KMS-11 (cell line): ENCODE measurements around the gene TOMM70.
"Not testable (repeated sequence)": the region's sequence is repeated elsewhere in the genome, so short reads cannot be mapped to it uniquely, and the experiment has no call there.

Source experiments
- H2AFZ ChIP-seq: fragments of 200-600 bp; sonication (generic); 2 replicates; pipeline ENCODE4 v1.6.1; 2016; ENCODE audit warnings: antibody characterized with exemption, mixed run types, low read depth
- H3K27ac ChIP-seq: fragments of 200-600 bp; sonication (generic); 2 replicates; pipeline ENCODE4 v1.6.1; 2016; ENCODE audit warnings: mild to moderate bottlenecking, mixed run types
- H3K27me3 ChIP-seq: fragments of 200-600 bp; sonication (generic); 2 replicates; pipeline ENCODE4 v1.6.1; 2017; ENCODE audit warnings: mild to moderate bottlenecking, low read depth, mixed run types, moderate library complexity; ENCODE audit not compliant: insufficient read depth
- H3K36me3 ChIP-seq: fragments of 200-600 bp; sonication (generic); 2 replicates; pipeline ENCODE4 v1.6.1; 2017; ENCODE audit warnings: mild to moderate bottlenecking, mixed run types; ENCODE audit not compliant: insufficient read depth
- H3K4me1 ChIP-seq: fragments of 200-600 bp; sonication (generic); 2 replicates; pipeline ENCODE4 v1.6.1; 2016; ENCODE audit warnings: mild to moderate bottlenecking, low read depth, mixed run types; ENCODE audit not compliant: poor library complexity, severe bottlenecking
- H3K4me2 ChIP-seq: fragments of 200-600 bp; sonication (generic); 2 replicates; pipeline ENCODE4 v1.7.0; 2016; ENCODE audit warnings: mild to moderate bottlenecking, mixed run types
- H3K4me3 ChIP-seq: fragments of 200-600 bp; sonication (generic); IDR thresholded peaks from 2 replicates; pipeline ENCODE4 v1.6.1; 2017; ENCODE audit warnings: low read depth, low read length, mixed read lengths; ENCODE audit not compliant: insufficient read depth
- H3K79me2 ChIP-seq: fragments of 200-600 bp; sonication (generic); 2 replicates; pipeline ENCODE4 v1.6.1; 2016; ENCODE audit warnings: low read depth, mixed run types; ENCODE audit not compliant: insufficient read depth
- H3K9ac ChIP-seq: fragments of 200-600 bp; sonication (generic); 2 replicates; pipeline ENCODE4 v1.6.1; 2016; ENCODE audit warnings: mild to moderate bottlenecking, mixed run types
- H4K20me1 ChIP-seq: fragments of 200-600 bp; sonication (generic); 2 replicates; pipeline ENCODE4 v1.6.1; 2016; ENCODE audit warnings: mild to moderate bottlenecking, mixed run types; ENCODE audit not compliant: insufficient read depth
- TF ChIP-seq, protein P1 (sequence below): fragments of 200-600 bp; sonication (generic); conservative IDR thresholded peaks from 2 replicates; pipeline ENCODE4 v1.6.1; 2017; ENCODE audit warnings: low read depth, mild to moderate bottlenecking, antibody characterized with exemption, low read length, moderate library complexity, mixed read lengths

Gene TOMM70

DNA sequence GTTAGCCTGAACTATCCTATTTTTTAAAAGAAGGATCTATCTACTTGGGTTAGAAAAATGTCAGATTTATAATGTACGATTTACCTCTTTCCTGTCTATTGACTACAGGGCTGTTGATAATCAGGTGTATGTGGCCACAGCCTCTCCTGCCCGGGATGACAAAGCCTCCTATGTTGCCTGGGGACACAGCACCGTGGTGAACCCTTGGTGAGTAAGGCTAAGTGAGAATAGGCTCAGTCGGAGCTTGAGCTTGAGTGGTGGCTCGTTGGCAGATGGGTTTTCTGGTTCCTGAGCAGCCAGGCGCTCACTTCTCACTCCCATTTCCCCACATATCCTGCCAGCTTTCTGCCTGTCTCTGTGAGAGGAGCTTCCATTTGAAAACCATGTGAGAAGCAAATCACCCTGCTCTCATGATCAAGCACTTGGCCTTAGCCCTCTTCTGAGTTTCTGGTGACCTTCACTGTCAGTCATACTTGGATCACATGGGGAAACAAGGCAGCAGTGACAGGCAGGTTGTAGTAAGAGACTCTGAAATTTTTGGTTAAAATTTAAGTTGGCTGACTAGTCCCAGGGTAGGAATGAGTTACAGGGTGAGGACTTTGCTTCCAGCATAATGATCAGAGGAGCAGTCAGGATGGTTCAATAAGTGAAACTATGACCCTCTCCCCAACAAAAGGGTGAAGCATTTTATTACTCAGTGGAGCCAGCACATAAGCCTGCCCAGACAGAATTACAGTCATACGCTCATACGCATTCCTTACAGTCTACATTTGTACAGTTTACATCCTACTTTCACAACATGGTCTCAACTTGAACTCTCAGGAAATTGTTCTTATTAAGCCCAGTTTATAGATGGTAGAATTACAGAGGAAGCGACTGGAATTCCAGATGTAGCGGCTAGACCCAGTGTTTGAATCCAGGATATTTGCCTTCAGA, 48.3 kb downstream of the TOMM70 start:
- H3K27ac ChIP-seq, result no peak overlapping the region
- H3K4me2 ChIP-seq, result no peak overlapping the region
- H3K36me3 ChIP-seq, result no peaks in the 10 kb centered on the region; the same call in 1 of the 2 replicates
- H2AFZ ChIP-seq, result no peak overlapping the region
- no peaks in the 10 kb centered on the region for H4K20me1 ChIP-seq
- H3K4me1 ChIP-seq, result peaks cover 6% of the 10 kb centered on the region
- H3K27me3 ChIP-seq, result no peaks in the 10 kb centered on the region
- no peak overlapping the region for H3K9ac ChIP-seq
- no peaks in the 10 kb centered on the region for H3K79me2 ChIP-seq
- H3K4me3 ChIP-seq, result no peak overlapping the region
- TF ChIP-seq, protein P1, sequence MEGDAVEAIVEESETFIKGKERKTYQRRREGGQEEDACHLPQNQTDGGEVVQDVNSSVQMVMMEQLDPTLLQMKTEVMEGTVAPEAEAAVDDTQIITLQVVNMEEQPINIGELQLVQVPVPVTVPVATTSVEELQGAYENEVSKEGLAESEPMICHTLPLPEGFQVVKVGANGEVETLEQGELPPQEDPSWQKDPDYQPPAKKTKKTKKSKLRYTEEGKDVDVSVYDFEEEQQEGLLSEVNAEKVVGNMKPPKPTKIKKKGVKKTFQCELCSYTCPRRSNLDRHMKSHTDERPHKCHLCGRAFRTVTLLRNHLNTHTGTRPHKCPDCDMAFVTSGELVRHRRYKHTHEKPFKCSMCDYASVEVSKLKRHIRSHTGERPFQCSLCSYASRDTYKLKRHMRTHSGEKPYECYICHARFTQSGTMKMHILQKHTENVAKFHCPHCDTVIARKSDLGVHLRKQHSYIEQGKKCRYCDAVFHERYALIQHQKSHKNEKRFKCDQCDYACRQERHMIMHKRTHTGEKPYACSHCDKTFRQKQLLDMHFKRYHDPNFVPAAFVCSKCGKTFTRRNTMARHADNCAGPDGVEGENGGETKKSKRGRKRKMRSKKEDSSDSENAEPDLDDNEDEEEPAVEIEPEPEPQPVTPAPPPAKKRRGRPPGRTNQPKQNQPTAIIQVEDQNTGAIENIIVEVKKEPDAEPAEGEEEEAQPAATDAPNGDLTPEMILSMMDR, result no peak

DNA sequence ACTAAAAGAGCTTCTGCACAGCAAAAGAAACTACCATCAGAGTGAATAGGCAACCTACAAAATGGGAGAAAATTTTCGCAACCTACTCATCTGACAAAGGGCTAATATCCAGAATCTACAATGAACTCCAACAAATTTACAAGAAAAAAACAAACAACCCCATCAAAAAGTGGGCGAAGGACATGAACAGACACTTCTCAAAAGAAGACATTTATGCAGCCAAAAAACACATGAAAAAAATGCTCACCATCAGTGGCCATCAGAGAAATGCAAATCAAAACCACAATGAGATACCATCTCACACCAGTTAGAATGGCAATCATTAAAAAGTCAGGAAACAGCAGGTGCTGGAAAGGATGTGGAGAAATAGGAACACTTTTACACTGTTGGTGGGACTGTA, 49.1 kb downstream of the TOMM70 start:
- H3K36me3 ChIP-seq, H2AFZ ChIP-seq, H4K20me1 ChIP-seq, H3K4me2 ChIP-seq, H3K79me2 ChIP-seq, H3K27ac ChIP-seq, H3K4me1 ChIP-seq, H3K4me3 ChIP-seq, H3K27me3 ChIP-seq, H3K9ac ChIP-seq: not testable (repeated sequence)

DNA sequence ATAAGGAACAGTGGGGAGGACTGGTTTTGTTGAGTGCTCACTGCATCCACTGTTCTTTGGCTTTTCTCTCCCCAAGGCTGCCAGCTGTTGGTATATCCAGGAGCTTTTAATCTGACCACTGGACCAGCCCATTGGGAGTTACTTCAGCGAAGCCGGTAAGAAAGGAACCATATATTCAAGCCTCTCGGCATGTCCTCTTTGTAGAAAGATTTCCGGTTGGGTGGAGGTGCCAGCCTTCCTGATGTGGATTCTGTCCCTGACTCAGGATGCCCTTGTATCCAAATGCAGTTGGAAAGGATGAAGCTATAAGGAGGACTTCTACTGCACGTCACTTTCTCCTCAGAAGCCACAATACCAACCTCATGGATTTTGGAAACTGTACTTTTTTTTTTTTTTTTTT, 52.2 kb downstream of the TOMM70 start:
- no peak overlapping the region for H3K4me2 ChIP-seq
- H3K36me3 ChIP-seq, result peaks cover 3% of the 10 kb centered on the region; the same call in 1 of the 2 replicates
- no peak overlapping the region for H2AFZ ChIP-seq
- no peak overlapping the region for H3K27ac ChIP-seq
- no peaks in the 10 kb centered on the region for H3K4me1 ChIP-seq
- H3K27me3 ChIP-seq, result no peaks in the 10 kb centered on the region
- no peak overlapping the region for H3K9ac ChIP-seq
- no peak overlapping the region for H3K4me3 ChIP-seq
- TF ChIP-seq, protein P1, result no peak
- H4K20me1 ChIP-seq, result no peaks in the 10 kb centered on the region
- no peaks in the 10 kb centered on the region; the same call in 1 of the 2 replicates for H3K79me2 ChIP-seq

DNA sequence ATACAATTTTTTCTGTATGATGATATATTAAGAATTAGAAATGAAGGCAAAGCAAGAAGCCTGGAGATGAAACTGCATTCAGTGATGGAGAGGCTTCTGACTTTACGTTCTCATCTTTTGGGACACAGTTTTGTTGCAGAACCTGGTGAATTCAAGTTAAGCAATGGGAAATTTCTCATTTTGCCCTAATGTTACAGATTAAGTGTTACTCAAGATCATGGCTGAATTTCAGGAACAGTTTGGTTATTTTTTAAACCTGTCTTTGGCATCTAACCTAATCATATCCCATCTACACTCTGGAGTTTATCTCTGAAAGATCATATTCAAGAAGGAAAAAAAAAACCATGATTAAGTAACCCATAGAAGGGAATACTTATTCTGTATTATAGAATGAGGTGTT, 60.4 kb downstream of the TOMM70 start:
- TF ChIP-seq, protein P1, result no peak
- no peak overlapping the region for H3K27ac ChIP-seq
- no peaks in the 10 kb centered on the region for H3K27me3 ChIP-seq
- no peaks in the 10 kb centered on the region for H4K20me1 ChIP-seq
- H2AFZ ChIP-seq, result no peak overlapping the region
- H3K79me2 ChIP-seq, result no peaks in the 10 kb centered on the region; the same call in 1 of the 2 replicates
- H3K4me2 ChIP-seq, result no peak overlapping the region
- H3K4me1 ChIP-seq, result peaks cover 3% of the 10 kb centered on the region
- H3K36me3 ChIP-seq, result peaks cover 7% of the 10 kb centered on the region
- no peak overlapping the region for H3K9ac ChIP-seq
- no peak overlapping the region for H3K4me3 ChIP-seq

DNA sequence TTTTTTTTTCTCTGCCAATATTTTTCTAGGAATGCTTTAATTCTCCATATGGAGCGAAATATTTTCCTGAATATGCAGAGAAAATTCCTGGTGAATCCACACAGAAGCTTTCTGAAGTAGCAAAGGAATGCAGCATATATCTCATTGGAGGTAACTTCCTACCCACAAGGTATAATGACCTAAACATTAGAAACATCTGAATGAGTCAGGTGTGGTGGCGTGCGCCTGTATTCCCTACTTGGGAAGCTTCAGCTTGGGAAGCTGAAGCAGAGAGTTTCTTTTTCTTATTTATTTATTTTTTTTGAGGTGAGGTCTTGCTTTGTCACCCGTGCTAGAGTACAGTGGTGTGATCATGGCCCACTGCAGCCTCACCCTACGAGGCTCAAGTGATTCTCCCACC, 61.1 kb downstream of the TOMM70 start:
- Histone ChIP-seq H3K9ac (no peak overlapping the region), H3K36me3 (peaks cover 7% of the 10 kb centered on the region), H3K4me3 (no peak overlapping the region), H3K4me2 (no peak overlapping the region), H3K27me3 (no peaks in the 10 kb centered on the region), H3K79me2 (no peaks in the 10 kb centered on the region; the same call in 1 of the 2 replicates), H4K20me1 (no peaks in the 10 kb centered on the region), H3K4me1 (peaks cover 6% of the 10 kb centered on the region), H2AFZ (no peak overlapping the region), H3K27ac (no peak overlapping the region)
- TF ChIP-seq, protein P1, result no peak
